ENCODE data around the gene DNPH1. TPM values are rescaled to one million over a fixed set of nuclear protein-coding genes. Genes with fewer than 3 reads are reported as not detected.

The DNPH1 gene
- polyA plus RNA-seq, 1 experiment: 63.9 TPM

DNA sequence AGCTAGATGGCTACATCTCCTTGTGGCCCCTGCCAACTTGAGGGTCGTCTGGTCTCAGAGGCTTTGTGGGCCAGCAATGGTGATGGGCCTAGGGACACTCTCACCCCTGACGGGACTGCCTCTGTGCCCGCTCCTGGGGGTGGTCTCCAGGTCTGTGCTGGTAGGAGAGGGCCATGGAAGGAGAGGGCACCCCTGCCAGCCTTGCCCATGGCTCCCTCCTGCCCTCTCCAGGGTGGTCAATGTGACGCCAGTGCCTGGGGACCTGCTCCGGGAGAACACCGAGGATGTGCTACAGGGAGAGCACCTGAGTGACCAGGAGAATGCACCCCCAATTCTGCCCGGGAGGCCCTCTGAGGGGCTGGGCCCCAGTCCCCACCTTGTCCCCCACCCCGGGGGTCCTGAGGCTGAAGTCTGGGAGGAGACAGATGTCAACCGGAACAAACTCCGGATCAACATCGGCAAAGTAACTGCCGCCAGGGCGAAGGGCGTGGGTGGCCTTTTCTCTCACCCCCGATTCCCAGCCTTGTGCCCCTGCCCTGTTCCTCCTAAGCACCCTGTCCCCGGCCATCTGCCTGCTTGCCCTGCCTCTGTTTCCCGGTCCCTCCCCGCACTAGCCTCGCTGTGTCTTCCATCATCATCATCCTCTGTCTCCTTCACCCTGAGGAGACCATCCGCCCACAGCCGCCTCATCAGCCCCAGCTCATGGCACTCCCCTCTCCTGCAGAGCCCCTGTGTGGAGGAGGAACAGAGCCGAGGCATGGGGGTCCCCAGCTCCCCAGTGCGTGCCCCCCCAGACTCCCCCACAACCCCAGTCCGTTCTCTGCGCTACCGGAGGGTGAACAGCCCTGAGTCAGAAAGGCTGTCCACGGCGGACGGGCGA lies 29.8 kb upstream of the DNPH1 start:
- ChIA-PET CTCF (no interaction called here), POLR2A (no interaction called here)
- TF ChIP-seq, protein P1, sequence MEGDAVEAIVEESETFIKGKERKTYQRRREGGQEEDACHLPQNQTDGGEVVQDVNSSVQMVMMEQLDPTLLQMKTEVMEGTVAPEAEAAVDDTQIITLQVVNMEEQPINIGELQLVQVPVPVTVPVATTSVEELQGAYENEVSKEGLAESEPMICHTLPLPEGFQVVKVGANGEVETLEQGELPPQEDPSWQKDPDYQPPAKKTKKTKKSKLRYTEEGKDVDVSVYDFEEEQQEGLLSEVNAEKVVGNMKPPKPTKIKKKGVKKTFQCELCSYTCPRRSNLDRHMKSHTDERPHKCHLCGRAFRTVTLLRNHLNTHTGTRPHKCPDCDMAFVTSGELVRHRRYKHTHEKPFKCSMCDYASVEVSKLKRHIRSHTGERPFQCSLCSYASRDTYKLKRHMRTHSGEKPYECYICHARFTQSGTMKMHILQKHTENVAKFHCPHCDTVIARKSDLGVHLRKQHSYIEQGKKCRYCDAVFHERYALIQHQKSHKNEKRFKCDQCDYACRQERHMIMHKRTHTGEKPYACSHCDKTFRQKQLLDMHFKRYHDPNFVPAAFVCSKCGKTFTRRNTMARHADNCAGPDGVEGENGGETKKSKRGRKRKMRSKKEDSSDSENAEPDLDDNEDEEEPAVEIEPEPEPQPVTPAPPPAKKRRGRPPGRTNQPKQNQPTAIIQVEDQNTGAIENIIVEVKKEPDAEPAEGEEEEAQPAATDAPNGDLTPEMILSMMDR (IDR thresholded peaks at IDR 0.05; ENCODE audit: insufficient read depth, low read depth, low read length): no peak
- Histone ChIP-seq H3K27me3 (ENCODE audit: control insufficient read depth, insufficient read depth, low read length) (peaks cover 7% of the 10 kb centered on the region), H3K4me3 (ENCODE audit: low read depth, low read length) (no peak overlapping the region), H3K36me3 (ENCODE audit: control insufficient read depth, insufficient read depth, low read length) (no peaks in the 10 kb centered on the region)
- no peak for DNase-seq (ENCODE audit: low read depth)

- DNase-seq (ENCODE audit: low read depth): no peak
- CTCF ChIA-PET: no interaction called here
- TF ChIP-seq, protein P1 (IDR thresholded peaks at IDR 0.05; ENCODE audit: insufficient read depth, low read depth, low read length): no peak
- Histone ChIP-seq H3K36me3 (ENCODE audit: control insufficient read depth, insufficient read depth, low read length) (no peaks in the 10 kb centered on the region), H3K4me3 (ENCODE audit: low read depth, low read length) (no peak overlapping the region), H3K27me3 (ENCODE audit: control insufficient read depth, insufficient read depth, low read length) (peaks cover 9% of the 10 kb centered on the region)
- POLR2A ChIA-PET: no interaction called here
Observed at GRCh38 chr6:43258180-43258579, 28.9 kb upstream of the DNPH1 start.

DNA sequence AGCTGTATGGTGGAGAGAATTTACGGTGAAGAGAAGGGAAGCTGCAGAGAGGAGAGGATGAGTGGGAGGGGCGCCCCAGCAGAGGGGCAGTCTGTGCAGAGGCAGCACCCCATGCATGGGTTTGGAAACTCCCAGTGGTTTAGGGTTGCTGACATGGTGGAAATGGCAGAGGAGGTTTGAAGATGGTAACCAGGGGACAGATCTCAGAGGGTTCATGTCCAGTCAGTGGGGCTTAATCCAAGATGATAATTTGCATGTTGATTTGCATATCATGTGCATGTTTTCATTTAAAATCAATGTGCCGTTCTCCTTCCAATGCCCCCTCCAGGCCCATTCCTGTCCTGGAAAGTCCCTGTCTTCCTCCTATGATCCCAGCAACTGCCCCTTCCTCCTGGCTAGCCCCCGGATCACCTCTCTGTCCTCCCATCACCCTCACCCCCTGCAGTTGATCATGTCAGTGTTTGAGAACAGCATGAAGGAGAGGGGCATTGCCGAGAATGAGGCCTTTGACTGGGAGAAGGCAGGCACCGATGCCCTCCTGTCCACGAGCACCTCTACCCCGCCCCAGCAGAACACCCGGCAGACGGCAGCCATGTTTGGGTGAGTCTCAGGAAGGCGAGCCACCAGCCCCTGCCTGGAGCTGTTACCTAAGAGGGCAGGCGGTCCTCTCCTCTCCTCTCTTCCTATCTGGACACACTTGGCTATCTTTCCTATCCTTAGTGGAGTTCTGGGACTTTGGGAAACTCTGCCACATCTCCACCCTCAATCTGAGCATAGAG lies 28.3 kb upstream of the DNPH1 start:
- Histone ChIP-seq H3K36me3 (ENCODE audit: control insufficient read depth, insufficient read depth, low read length) (no peaks in the 10 kb centered on the region), H3K4me3 (ENCODE audit: low read depth, low read length) (no peak overlapping the region), H3K27me3 (ENCODE audit: control insufficient read depth, insufficient read depth, low read length) (peaks cover 9% of the 10 kb centered on the region)
- ChIA-PET CTCF (interaction anchor here (0.9 kb wide), 1 partner anchor 179 kb away, joined by 3 read pairs; no protein-coding TSS in a partner anchor), POLR2A (no interaction called here)
- TF ChIP-seq, protein P1 (IDR thresholded peaks at IDR 0.05; ENCODE audit: insufficient read depth, low read depth, low read length): no peak
- no peak for DNase-seq (ENCODE audit: low read depth)

DNA sequence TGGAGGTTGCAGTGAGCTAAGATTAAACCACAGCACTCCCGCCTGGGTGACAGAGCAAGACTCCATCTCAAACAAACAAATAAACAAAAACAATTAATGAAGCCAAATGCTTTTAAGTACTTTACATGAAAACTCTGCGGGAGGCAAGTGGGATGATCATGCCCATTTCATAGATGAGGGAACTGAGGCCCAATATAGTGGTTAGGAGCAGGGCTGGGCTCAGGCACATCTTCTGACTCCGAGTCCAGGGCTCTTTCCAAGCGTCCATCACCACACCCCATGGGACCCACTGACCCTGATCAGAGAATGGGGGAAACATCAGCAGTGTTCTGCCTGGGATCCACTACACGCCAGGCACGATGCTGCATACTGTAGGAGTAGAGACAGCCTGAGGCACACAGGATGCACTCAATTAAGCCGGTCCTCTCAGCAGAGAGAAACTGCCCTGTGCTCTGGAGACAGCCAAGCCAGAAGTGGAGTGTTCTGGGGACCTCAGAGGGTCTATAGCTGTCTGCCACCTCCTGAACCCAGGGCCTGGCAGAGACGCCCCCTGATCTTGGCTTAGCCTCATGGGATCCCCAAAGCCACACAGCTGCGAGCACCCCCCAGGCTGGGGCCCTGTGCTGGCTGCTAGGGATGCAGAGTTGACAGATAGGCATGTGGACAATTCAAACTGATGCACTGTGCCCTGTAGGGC lies 27.5 kb upstream of the DNPH1 start:
- TF ChIP-seq, protein P1 (IDR thresholded peaks at IDR 0.05; ENCODE audit: insufficient read depth, low read depth, low read length): no peak
- Histone ChIP-seq H3K4me3 (ENCODE audit: low read depth, low read length) (no peak overlapping the region), H3K27me3 (ENCODE audit: control insufficient read depth, insufficient read depth, low read length) (peaks cover 10% of the 10 kb centered on the region), H3K36me3 (ENCODE audit: control insufficient read depth, insufficient read depth, low read length) (no peaks in the 10 kb centered on the region)
- POLR2A ChIA-PET: no interaction called here
- DNase-seq (ENCODE audit: low read depth): no peak
- CTCF ChIA-PET: interaction anchor here (0.9 kb wide), 1 partner anchor 180 kb away, joined by 3 read pairs; no protein-coding TSS in a partner anchor

Data from BJ (cell line).